ENCODE results near the gene MARCKSL1. TPM values are rescaled to one million over a fixed set of nuclear protein-coding genes. Genes with fewer than 3 reads are reported as not detected.

The MARCKSL1 gene
- total RNA-seq, 1 donor from 2014 or later = 213 TPM

GRCh38 chr1:32336591-32336932, 529 bp upstream of the MARCKSL1 start:
- peak overlapping the region; percentile 87 for H3K4me2 ChIP-seq (ENCODE audit: low read length)
- H3K4me3 ChIP-seq (ENCODE audit: insufficient read depth, low read depth, low read length) = no peak overlapping the region
- peaks cover 36% of the 10 kb centered on the region for H3K79me2 ChIP-seq (ENCODE audit: insufficient read depth, low read length)
- Mint-ChIP-seq H3K27ac (ENCODE audit: unreplicated experiment) (no peak overlapping the region), H3K36me3 (ENCODE audit: low read depth, unreplicated experiment) (peaks cover 19% of the 10 kb centered on the region), H3K4me3 (ENCODE audit: unreplicated experiment) (peak overlapping the region; percentile 82), H3K27me3 (ENCODE audit: low read depth, unreplicated experiment) (no peaks in the 10 kb centered on the region), H3K4me1 (ENCODE audit: low read depth, unreplicated experiment) (peaks cover 41% of the 10 kb centered on the region), H3K9me3 (ENCODE audit: unreplicated experiment) (no peaks in the 10 kb centered on the region)
- H2AFZ ChIP-seq (ENCODE audit: low read depth, low read length) = peak overlapping the region; percentile 29
- DNase-seq (ENCODE audit: low read depth) = no peak
- TF ChIP-seq CTCF (IDR thresholded peaks at IDR 0.05; ENCODE audit: insufficient read depth, low read depth, low read length) = no peak
- no peak for TF ChIP-seq EZH2 (IDR thresholded peaks at IDR 0.05; ENCODE audit: insufficient read depth, low read length)
- H3K27ac ChIP-seq (ENCODE audit: low read depth, low read length) = no peak overlapping the region
- H3K27me3 ChIP-seq (ENCODE audit: insufficient read depth, low read length) = no peaks in the 10 kb centered on the region
- no peak for FAIRE-seq
- H3K4me1 ChIP-seq (ENCODE audit: insufficient read depth, low read length) = peaks cover 50% of the 10 kb centered on the region
- H3K36me3 ChIP-seq (ENCODE audit: insufficient read depth, low read length) = peaks cover 21% of the 10 kb centered on the region
- peaks cover 44% of the 10 kb centered on the region for H4K20me1 ChIP-seq (ENCODE audit: insufficient read depth, low read length)
- no peak overlapping the region for H3K9ac ChIP-seq (ENCODE audit: low read length)
- H3K9me3 ChIP-seq (ENCODE audit: insufficient read depth, low read depth, low read length) = no peaks in the 10 kb centered on the region

- peaks cover 25% of the 10 kb centered on the region for H3K36me3 Mint-ChIP-seq (ENCODE audit: low read depth, unreplicated experiment)
- Histone ChIP-seq H3K9me3 (ENCODE audit: insufficient read depth, low read depth, low read length) (no peaks in the 10 kb centered on the region), H3K4me3 (ENCODE audit: insufficient read depth, low read depth, low read length) (peak overlapping the region; percentile 90), H3K36me3 (ENCODE audit: insufficient read depth, low read length) (peaks cover 22% of the 10 kb centered on the region), H4K20me1 (ENCODE audit: insufficient read depth, low read length) (peaks cover 56% of the 10 kb centered on the region), H3K4me1 (ENCODE audit: insufficient read depth, low read length) (peaks cover 50% of the 10 kb centered on the region), H3K27ac (ENCODE audit: low read depth, low read length) (peak overlapping the region; percentile 69), H3K27me3 (ENCODE audit: insufficient read depth, low read length) (no peaks in the 10 kb centered on the region), H3K4me2 (ENCODE audit: low read length) (peak overlapping the region; percentile 87), H2AFZ (ENCODE audit: low read depth, low read length) (no peak overlapping the region), H3K9ac (ENCODE audit: low read length) (peak overlapping the region; percentile 90), H3K79me2 (ENCODE audit: insufficient read depth, low read length) (peaks cover 36% of the 10 kb centered on the region)
- H3K27ac Mint-ChIP-seq (ENCODE audit: unreplicated experiment) = no peak overlapping the region
- TF ChIP-seq EZH2 (IDR thresholded peaks at IDR 0.05; ENCODE audit: insufficient read depth, low read length) = no peak
- no peak for TF ChIP-seq CTCF (IDR thresholded peaks at IDR 0.05; ENCODE audit: insufficient read depth, low read depth, low read length)
- no peak overlapping the region for H3K4me3 Mint-ChIP-seq (ENCODE audit: unreplicated experiment)
- no peaks in the 10 kb centered on the region for H3K27me3 Mint-ChIP-seq (ENCODE audit: low read depth, unreplicated experiment)
- H3K4me1 Mint-ChIP-seq (ENCODE audit: low read depth, unreplicated experiment) = peaks cover 41% of the 10 kb centered on the region
- no peaks in the 10 kb centered on the region for H3K9me3 Mint-ChIP-seq (ENCODE audit: unreplicated experiment)
- DNase-seq (ENCODE audit: low read depth) = no peak
- FAIRE-seq = no peak
These were observed 571 bp downstream of the MARCKSL1 start for GRCh38 chr1:32335535-32335789.

GRCh38 chr1:32334864-32335534, 1.0 kb downstream of the MARCKSL1 start:
- peaks cover 36% of the 10 kb centered on the region for H3K79me2 ChIP-seq (ENCODE audit: insufficient read depth, low read length)
- H3K27ac ChIP-seq (ENCODE audit: low read depth, low read length) = peak overlapping the region; percentile 69
- peaks cover 47% of the 10 kb centered on the region for H3K4me1 ChIP-seq (ENCODE audit: insufficient read depth, low read length)
- DNase-seq (ENCODE audit: low read depth) (no peak), FAIRE-seq (no peak)
- H3K9ac ChIP-seq (ENCODE audit: low read length) = peak overlapping the region; percentile 90
- no peak overlapping the region for H2AFZ ChIP-seq (ENCODE audit: low read depth, low read length)
- Mint-ChIP-seq H3K27me3 (ENCODE audit: low read depth, unreplicated experiment) (no peaks in the 10 kb centered on the region), H3K27ac (ENCODE audit: unreplicated experiment) (peak overlapping the region; percentile 73), H3K9me3 (ENCODE audit: unreplicated experiment) (no peaks in the 10 kb centered on the region), H3K36me3 (ENCODE audit: low read depth, unreplicated experiment) (peaks cover 27% of the 10 kb centered on the region), H3K4me3 (ENCODE audit: unreplicated experiment) (peak overlapping the region; percentile 95), H3K4me1 (ENCODE audit: low read depth, unreplicated experiment) (peaks cover 40% of the 10 kb centered on the region)
- no peaks in the 10 kb centered on the region for H3K27me3 ChIP-seq (ENCODE audit: insufficient read depth, low read length)
- H3K36me3 ChIP-seq (ENCODE audit: insufficient read depth, low read length) = peaks cover 22% of the 10 kb centered on the region
- TF ChIP-seq EZH2 (IDR thresholded peaks at IDR 0.05; ENCODE audit: insufficient read depth, low read length) = no peak
- TF ChIP-seq CTCF (IDR thresholded peaks at IDR 0.05; ENCODE audit: insufficient read depth, low read depth, low read length) = peak; percentile 39
- peak overlapping the region; percentile 87 for H3K4me2 ChIP-seq (ENCODE audit: low read length)
- H3K4me3 ChIP-seq (ENCODE audit: insufficient read depth, low read depth, low read length) = peak overlapping the region; percentile 90
- no peaks in the 10 kb centered on the region for H3K9me3 ChIP-seq (ENCODE audit: insufficient read depth, low read depth, low read length)
- peaks cover 60% of the 10 kb centered on the region for H4K20me1 ChIP-seq (ENCODE audit: insufficient read depth, low read length)
